Pulmonary artery endothelial cell (primary cell): Measurements from ENCODE around the gene LEP. TPM values are rescaled to one million over a fixed set of nuclear protein-coding genes. Genes with fewer than 3 reads are reported as not detected.

Experiments
- DNase-seq: peaks from one replicate; pipeline ENCODE4 v3.0.0-alpha.2; 2011; ENCODE audit warnings: low read depth, low spot score
- total RNA-seq: library from RNA; depleted of rRNA; stranded (reverse); fragments of >200 nt; gene quantifications from 2 replicates; pipeline ENCODE4 v1.2.3, GENCODE V29; 2014

LEP gene
- not detected in 2 replicates for total RNA-seq

DNA sequence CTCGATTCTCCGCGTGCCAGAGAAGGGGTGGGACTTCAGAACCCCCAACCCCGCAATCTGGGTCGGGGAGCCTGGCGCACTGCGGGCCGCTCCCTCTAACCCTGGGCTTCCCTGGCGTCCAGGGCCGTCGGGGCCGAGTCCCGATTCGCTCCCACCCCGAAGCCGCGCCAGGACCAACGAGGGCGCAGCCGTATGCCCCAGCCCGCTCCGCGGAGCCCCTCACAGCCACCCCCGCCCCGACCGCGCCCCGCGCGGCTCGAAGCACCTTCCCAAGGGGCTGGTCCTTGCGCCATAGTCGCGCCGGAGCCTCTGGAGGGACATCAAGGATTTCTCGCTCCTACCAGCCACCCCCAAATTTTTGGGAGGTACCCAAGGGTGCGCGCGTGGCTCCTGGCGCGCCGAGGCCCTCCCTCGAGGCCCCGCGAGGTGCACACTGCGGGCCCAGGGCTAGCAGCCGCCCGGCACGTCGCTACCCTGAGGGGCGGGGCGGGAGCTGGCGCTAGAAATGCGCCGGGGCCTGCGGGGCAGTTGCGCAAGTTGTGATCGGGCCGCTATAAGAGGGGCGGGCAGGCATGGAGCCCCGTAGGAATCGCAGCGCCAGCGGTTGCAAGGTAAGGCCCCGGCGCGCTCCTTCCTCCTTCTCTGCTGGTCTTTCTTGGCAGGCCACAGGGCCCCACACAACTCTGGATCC, at the start of gene LEP:
Gene LEP, plus strand, starts transcription at position 583 of the 691 bp plus-strand sequence. CDS start 10,741 bp downstream, outside the sequence.
- DNase-seq: no peak

DNA sequence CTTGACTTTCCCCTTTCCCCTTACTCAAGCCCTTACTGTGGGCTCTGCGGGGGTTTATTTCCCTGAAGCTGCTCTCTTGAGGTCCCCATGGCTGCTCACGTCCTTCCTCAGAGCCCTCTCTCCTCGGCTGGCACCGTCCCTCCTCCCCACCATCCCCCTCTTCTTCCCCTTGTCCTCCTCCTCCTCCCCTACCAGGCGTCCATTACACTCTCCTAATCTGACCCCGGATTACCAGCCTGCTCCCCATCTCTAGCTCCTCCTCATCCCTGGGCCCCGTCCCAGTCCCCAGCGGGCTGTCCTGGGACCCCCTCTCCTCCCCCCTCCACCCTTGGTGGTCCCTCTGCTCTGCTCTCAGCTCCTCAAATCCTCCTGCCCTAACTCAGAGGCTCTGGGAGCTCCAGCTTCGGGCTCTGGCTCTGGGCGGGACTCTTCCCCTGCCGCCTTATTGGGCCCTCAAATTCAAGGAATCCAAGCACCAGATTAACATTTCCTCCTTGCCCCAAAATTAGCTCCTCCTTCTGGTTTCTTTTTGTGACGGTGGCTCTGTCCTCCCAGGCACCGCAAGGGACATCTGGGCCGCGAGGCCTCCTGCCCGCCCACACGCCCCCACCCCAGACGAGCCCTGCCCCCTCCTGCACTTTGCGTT, 48.5 kb upstream of the LEP start:
- no peak for DNase-seq

DNA sequence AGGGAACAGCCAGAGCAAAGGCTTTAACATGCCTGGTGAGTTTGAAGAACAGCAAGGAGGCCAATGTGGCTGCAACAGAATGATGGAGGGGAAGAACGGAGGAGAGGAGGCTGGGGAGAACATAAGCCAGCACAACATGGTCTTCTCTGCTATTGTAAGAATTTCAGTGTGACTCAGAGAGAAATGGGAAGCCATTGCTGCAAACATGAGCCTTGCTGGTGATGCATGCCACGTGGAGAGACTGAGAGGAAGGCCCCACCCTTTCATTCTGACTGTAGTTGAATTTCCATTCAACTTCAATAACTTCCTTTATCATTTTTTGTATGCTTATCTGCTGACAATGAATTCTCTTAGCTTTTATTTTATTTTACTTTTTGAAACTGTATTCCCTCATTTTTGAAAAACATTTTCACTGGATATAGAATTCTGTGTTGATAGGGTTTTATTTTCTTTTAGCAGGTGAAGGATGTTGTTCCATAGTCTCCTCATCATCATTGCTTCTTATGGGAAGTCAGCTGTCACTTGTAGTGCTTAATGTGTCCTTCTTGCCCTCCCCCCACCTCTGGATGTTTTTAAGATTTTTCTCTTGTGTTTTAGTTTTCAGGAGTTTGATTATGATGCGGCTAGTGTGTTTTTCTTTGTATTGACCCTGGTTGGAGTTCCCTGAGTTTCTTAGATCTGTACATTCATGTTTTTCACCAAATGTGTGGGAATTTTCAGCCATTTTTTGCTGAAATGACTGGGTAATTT, 46.4 kb upstream of the LEP start:
- no peak for DNase-seq

DNA sequence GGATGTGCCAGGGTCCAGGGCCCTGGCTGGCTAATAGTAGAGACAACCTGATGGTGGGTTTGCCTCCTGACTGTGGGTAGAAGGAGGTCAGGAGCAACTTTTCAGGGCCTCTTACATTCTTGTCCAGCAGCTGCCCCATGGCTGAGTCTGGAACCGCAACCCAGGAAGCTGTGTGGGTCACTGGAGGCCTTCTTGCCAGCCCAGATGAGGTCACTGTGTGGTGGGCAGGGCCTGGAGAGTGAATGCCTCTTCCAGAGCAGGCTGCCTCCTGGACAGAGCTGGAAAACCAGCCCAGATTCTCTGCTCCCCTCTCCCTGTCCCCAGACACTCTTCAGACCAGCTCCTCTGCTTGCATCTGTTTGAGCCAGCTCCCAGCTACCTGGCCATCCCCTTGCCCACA, 43.5 kb upstream of the LEP start:
- no peak for DNase-seq

DNA sequence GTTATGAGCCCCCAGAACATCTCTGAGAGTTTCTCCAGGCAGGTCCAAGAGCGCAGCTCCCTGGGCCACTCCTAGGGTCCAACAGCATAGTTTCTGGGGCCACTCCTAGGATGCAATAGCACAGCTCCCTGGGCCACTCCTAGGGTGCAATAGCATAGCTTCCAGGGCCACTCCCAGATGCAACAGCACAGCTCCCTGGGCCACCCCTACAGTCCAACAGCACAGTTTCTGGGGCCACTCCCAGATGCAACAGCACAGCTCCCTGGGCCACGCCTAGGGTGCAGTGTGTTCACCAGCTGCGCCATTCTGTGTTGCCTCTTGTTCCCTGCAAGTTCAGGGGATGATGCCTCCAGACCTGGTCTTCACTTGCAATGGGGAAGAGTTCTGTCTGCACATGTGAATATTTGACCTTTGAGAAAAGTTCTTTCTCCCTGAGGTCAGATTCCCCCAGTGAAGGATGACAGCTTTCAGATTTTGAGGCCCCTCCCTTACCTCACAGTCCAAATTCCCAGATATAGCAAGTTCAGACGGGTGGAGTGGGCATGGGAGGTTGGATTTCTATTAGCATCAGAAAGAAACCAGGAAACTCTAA, 43.0 kb upstream of the LEP start:
- DNase-seq: no peak

DNA sequence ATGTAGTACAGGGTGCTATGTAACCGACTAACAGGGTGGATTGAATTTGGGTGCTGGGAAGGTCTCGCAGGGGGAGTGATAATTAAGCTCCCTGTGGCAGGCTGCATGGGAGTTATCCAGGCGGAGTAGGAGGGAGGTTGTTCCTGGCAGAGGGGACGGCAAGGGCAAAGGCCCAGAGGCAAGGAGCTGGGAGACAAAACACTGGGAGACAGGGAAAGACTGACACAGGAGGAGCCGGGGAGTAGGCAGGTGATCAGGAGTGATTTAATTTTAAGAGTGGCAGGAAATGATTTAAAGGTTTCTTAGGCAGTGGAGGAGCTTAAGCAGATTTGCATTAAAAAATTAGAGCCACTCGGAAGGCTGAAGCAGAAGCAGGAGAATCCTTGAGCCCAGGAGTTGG, 40.7 kb upstream of the LEP start:
- no peak for DNase-seq

DNA sequence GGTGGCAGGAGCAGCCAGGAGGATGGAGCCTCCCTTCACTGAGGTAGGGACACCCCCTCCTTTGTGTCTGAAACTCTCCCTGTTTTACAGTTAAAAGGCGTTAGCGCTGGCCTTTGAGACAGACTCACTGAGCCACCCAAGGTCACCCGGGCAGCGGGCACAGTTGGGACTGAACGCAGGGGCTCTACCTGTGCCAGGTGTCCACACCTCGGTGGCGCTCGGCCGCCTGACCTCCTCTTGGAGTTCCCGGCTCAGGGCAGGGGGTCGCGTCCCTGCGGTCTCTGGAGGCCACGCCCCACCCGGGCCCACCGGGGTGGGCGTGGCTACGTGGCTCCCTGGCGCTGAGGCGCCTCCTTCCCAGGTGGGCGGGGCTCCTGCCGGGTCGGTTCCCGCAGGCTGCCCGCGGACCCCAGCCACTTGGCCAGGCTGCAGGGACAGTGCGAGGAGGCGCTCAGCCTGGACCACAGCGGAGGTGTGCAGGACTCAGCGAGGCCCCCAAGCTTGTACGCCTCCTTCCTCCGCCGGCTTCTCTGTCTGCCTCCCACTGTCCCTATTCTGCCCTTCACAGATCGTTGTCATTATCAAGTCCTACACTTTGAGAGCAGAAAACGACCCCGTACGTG, 39.9 kb upstream of the LEP start:
- DNase-seq: no peak

DNA sequence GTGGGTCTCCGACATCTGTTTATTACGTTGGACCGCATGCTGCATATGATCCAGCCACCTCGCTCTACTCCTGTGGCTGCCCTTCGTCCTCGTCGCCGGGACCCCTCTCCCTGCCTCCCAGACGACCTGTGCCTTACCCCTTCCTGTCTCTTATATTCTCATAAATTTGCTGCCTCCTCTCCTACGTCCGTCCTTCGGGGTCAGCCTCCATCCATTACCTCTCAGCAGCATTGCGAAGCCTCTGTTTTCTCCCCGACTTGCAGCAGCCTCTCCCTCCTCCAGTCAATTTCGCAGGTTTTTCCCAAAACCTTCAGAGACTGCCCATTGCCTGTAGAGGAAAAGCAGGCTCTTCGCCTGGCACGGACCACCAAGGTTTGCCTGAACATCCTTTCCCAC, 39.4 kb upstream of the LEP start:
- no peak for DNase-seq

DNA sequence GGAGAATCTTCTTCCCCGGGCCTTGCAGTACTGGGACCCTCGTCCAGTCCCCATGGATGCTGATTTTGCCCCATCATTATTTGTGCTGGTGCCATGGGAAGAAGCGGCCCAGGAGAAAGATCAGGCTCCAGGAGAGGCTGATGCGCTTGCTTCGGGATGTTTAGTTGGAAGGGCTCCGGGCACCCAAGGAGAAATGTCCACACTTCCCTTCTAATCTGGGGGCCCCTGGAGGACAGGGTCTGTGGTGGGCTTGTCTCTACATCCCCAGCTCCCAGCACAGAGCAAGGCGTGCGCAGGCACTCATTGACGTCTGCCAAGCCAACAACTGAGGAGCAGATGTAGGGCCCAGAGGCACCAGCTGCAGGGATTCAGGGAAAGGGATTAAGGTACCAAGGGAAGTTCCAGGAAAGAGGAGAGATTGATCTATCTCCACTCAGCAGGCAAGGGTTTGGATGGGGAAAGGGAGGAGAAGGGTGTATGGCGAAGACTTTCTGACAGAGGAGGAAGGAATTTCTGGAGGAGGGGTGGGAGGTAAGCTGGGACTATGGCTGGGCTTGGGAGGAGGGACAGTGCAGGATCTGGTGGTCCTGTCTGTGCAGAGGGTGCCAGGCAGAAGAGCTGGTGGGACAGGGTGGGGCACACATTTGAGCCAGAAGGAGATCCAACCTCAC, 38.7 kb upstream of the LEP start:
- no peak for DNase-seq

DNA sequence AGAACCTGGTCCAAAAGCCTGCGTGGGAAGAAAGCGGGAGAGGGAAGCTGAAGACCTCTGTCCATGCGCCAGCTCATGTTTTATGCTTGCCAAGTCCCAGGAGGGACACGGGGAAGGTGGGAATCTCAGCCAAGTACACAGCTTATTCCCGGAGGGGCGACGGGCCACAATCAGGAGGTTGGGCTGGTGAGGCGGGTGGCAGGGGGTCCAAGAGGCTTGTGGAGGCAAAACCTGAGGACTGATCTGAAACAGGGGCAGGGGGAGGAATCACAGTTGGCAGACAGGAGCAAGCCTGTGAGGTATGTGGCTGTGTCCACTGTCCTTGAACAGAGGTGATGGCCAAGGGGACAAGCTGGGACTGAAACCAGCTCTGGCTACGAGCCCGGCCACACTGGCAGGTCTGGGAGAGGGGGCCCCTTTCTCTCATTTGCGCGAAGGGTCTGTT, 38.0 kb upstream of the LEP start:
- DNase-seq: no peak

DNA sequence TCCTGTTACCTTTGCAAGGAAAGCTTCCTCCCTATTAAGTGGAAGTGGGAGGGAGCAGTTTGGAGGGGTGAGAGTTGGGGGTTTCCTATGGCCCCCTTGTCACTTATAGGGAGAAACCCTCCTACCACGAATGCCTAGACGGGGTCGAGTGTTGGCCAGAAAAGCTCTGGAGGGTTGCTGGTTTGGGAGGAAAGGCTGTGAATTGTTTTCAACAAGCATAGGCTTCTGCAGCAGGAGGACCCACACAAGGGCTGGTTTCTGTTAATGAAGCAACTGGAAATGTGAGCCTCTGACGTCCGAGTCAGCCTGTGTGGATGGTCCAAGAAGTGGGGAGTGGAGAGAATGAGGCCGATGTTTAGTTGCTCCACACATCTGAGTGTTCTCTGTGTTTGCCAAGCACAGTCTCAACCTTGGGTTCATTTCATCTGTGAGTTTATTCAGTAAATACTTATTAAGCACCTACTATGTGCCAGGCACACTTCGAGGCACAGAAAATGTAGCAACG, 37.3 kb upstream of the LEP start:
- no peak for DNase-seq

DNA sequence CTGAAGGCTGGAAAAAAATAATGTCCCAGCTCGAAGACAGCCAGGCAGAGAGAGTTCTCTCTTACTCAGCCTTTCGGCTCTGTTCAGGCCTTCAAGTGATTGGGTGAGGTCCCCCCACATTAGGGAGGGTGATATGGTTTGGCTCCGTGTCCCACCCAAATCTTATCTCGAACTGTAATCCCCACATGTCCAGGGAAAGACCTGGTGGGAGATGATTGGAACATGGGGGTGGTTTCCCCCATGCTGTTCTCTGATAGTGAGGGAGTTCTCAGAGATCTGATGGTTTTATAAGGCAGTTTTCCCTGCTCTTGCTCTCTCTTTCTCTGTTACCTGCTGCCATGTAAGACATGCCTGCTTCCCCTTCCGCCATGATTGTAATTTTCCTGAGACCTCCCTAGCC, 36.6 kb upstream of the LEP start:
- no peak for DNase-seq

DNA sequence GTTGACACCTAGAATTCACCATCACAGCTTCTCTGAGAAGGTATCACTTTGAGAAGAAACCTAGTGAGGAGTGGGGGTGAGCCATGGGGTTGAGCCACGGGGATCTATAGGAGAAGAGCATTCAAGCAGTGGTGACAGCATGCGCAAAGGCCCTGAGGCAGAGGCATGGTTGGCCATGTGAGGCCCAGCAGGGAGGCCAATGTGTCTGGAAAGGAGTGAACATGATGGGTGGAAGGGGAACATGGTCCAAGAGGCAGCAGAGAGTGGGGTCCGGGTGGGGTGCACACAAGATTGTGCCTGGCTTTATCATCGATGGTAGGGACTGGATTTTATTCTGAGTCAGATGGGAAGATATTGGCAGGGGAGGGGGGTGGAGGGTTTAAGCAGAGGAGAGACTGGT, 36.0 kb upstream of the LEP start:
- no peak for DNase-seq

DNA sequence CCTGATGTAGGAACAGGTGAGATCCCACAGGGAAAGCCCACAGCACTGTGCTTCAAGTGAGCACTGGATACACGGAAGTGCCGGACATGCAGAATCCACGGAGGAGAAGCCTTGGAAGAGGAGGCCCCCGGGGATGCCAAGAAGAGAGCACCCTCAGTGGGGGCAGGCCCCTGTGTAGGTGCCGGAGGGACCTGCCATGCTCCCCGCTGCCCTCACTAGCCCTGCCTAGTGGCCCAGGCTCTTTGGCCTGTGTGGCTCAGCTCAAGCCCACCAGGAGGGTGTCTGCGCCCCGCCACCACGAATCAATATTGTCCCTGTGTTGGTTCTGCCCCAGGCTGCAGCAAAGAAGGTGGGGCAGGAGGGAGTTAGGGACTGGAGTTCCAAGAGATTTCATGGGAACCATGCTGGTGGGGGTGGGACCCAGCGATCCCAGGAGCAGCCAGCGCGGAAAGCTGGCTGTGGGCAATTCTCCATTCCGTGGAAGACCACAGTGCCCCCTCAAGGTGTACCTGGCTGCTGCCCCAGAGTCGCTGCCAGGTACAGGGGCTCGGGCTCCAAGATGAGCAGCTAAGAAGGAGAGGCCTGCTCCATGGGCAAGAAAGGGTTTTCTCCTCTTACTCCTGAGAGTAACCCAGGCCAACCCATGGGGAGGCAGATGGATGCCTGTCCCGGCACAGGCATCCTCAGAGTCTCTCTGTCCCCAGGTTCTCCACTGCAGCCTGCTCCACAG, 34.9 kb upstream of the LEP start:
- DNase-seq: no peak

DNA sequence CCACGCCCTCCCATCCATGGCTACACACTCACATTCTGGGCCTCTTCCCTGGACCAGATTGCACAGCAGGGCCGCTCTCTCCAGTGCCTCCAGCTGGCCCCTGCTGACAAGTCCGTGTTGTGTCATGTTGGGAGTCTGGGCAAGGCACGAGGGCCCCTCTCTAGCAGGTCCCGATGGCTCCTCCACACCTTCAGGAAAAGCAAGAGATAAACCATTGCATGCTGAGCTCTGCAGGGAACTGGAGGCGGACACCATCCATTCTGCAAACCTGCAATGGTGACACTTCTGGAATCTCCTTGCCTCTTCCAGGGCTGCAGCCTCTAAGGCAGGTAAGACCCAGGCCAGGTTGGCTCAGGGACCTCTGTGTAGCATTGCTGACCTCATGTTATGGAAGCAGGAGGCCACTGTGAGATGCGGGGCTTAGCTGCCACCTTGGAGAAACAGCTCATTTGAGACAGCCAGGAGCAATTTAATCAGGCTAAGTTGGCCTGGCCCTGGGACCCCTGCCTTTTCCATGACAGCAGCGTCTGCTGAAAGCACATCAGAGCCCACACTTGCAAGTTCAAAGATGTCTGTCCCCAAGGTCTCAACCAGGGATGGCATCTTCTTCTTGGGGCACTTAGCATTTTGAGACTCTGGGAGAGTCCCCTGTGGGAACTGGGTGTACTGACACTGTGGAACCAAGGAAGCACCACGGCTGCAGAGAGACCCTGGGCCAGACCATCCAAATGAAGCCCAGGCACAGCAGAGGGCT, 34.2 kb upstream of the LEP start:
- no peak for DNase-seq

DNA sequence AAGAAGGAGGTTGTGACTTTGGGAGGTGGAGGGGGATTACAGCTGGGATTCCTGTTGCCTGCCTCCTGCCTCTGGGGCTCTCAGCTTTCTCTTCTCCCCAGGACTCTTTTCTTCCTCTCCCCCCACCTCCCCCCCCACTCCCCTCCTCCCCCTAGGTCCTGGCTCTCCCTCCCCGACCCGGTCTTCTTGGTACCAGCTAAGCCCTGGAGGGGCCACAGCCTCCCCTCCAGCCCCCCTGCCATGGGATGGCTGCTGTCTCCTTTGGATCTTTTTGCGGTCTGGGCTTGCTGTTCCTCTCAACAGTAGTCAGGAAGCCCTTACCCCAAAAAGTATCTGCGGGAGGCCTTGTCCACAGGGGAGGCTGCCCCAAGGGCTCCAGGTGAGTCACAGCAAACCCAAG, 33.5 kb upstream of the LEP start:
- DNase-seq: no peak

DNA sequence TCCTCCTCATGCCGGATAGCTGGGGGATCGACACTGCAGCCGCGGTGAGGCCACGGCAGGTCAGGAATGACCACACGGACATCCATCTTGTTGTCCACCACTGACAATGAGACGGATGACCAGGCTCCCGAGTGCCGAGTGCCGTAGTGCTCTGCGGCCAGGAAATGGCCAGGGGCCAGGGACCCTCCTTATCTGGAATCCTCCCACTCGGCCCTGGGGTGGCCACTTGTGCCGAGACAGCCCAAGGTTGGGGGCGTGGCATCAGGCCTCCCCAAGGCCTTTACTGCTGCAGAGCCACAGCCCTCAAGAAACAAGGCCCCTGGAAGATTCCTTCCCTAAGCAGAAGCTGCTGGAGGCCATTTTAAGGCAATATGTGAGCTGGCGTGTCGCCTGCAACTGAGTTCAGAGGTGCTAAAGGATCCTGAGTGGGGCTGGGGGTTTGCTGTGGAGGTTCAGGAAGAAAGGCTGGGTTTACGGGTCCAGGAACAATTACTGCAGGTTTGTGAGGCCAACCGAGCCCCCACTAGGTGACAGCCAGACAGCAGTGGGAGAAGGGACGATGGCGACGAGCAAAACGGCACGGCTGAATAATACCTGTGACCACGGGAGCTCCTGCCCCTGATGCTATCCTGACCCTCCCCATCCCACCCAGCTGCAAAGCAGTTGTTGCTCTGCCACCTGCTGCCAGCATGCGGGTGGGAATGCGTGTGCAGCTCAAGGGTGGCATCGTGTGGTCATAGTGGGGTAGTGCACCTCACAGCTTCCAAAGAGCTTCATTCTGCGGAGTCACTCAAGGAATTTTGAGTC, 31.6 kb upstream of the LEP start:
- DNase-seq: peak; percentile 19

DNA sequence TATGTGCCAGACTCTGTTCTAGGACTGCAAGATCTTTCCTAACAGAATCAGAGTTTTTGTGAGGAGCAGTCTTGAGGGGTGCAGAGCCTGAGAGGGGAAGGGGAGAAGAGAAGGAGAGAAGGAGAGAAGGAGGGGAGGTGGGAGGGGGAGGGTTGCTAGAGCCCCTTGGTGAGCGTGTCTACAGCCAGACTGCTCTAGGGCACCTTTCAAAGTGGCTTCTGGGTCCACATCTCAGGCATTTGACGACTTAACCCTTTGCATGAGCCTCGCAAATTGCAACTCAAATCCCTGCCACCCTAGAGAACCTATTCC, 31.1 kb upstream of the LEP start:
- no peak for DNase-seq
